Panc1 (cell line): ENCODE measurements around the gene PRKCZ. TPM values are rescaled to one million over a fixed set of nuclear protein-coding genes. Genes with fewer than 3 reads are reported as not detected.

Source experiments
- ATAC-seq: fragments of 200-7000 bp; cut with Tn5 transposase; 2 replicates; pipeline ENCODE4 v1.9.1; 2020; ENCODE audit warnings: mild to moderate bottlenecking, moderate library complexity
- BruUV-seq: library from RNA; stranded (reverse); fragments of 400-500 nt; replicated peaks from 2 replicates; lab custom pipeline; 2021; lab: Mats Ljungman, UMichigan
- CTCF ChIA-PET: fragments of 300-600 bp; sonication (Branson Sonifier 250); formaldehyde crosslinking; loops from one replicate; lab custom pipeline; 2022; ENCODE audit warnings: antibody characterized with exemption; lab: Charles Lee
- POLR2A ChIA-PET: fragments of 300-600 bp; sonication (Branson Sonifier 250); formaldehyde crosslinking; loops from one replicate; lab custom pipeline; 2022; ENCODE audit warnings: antibody characterized with exemption; lab: Charles Lee
- DNase-seq: peaks from one replicate; pipeline ENCODE4 v3.0.0-alpha.2; 2010; ENCODE audit warnings: low read depth, low spot score
- H3K27ac ChIP-seq: 2 replicates; pipeline ENCODE4 v1.5.1; 2011; ENCODE audit warnings: mild to moderate bottlenecking, low read length, inconsistent platforms
- H3K27me3 ChIP-seq: fragments of 200-500 bp; sonication (Bioruptor generic); 2 replicates; pipeline ENCODE4 v1.6.0; 2014; ENCODE audit warnings: low read length, inconsistent platforms; ENCODE audit not compliant: control insufficient read depth, insufficient read depth
- H3K36me3 ChIP-seq: fragments of 200-500 bp; sonication (Bioruptor generic); 2 replicates; pipeline ENCODE4 v1.5.1; 2014; ENCODE audit warnings: inconsistent platforms, mild to moderate bottlenecking, low read length, moderate library complexity; ENCODE audit not compliant: control insufficient read depth, insufficient read depth
- H3K4me1 ChIP-seq: 2 replicates; pipeline ENCODE4 v1.5.1; 2011; ENCODE audit warnings: inconsistent platforms, mild to moderate bottlenecking, low read length, moderate library complexity; ENCODE audit not compliant: control insufficient read depth, insufficient read depth
- H3K4me3 ChIP-seq, 2 experiments: 2 replicates each; pipeline ENCODE4 v1.5.1; 2011 to 2012; ENCODE audit warnings: low read depth in 2 of 2, low read length in 2 of 2, mild to moderate bottlenecking in 2 of 2, inconsistent platforms in 1 of 2, moderate library complexity in 1 of 2
- H3K9me3 ChIP-seq: fragments of 200-500 bp; sonication (Bioruptor generic); 2 replicates; pipeline ENCODE4 v1.5.1; 2014; ENCODE audit warnings: low read depth, mild to moderate bottlenecking, inconsistent platforms, low read length, moderate library complexity; ENCODE audit not compliant: control insufficient read depth, insufficient read depth
- CTCF ChIP-seq: fragments of 450-650 bp; IDR thresholded peaks from 2 replicates; pipeline ENCODE4 v1.5.1; 2017; ENCODE audit warnings: mild to moderate bottlenecking
- POLR2AphosphoS5 ChIP-seq: IDR thresholded peaks from 2 replicates; pipeline ENCODE4 v1.6.1; 2012; ENCODE audit warnings: mild to moderate bottlenecking, low read depth, low read length, moderate library complexity
- SIN3A ChIP-seq: IDR thresholded peaks from 2 replicates; pipeline ENCODE4 v1.6.1; 2012; ENCODE audit warnings: low read depth, mild to moderate bottlenecking, low read length, moderate library complexity, borderline replicate concordance; ENCODE audit not compliant: insufficient read depth
- TCF7L2 ChIP-seq: IDR thresholded peaks from 2 replicates; pipeline ENCODE4 v1.6.1; 2011; ENCODE audit warnings: mild to moderate bottlenecking, low read depth, low read length, inconsistent platforms
- in situ Hi-C: cut with HindIII; loops from 2 replicates; pipeline ENCODE4 v1.10.0; 2016; ENCODE audit warnings: low sequenced_read_pairs, low pct_unique_long_range_greater_than_20kb
- intact Hi-C: fragments of 100-400 bp; cut with micrococcal nuclease; formaldehyde crosslinking; loops from one replicate; pipeline ENCODE4 v1.10.0; 2022; ENCODE audit not compliant: unreplicated experiment
- total RNA-seq: library from RNA; stranded (reverse); gene quantifications from one replicate; pipeline ENCODE4 v1.2.1, GENCODE V29; 2021; ENCODE audit not compliant: unreplicated experiment
- TF ChIP-seq, protein P1 (sequence below), 2 experiments: IDR thresholded peaks; 2 replicates each; pipeline ENCODE4 v1.6.1; 2011 to 2012; ENCODE audit warnings: low read depth in 2 of 2, control low read depth in 1 of 2, low read length in 1 of 2, mild to moderate bottlenecking in 1 of 2, moderate library complexity in 1 of 2; ENCODE audit not compliant: insufficient read depth in 1 of 2

Gene PRKCZ
- total RNA-seq, 1 experiment from 2014 or later = 26.7 TPM

- ChIA-PET CTCF (no interaction called here), POLR2A (no interaction called here)
- DNase-seq (no peak), ATAC-seq (no peak)
- in situ Hi-C loops = no loop called here
- no peaks in the 10 kb centered on the region for H3K36me3 ChIP-seq
- BruUV-seq = no TSS peak
- H3K9me3 ChIP-seq = no peaks in the 10 kb centered on the region
- no peaks in the 10 kb centered on the region for H3K4me1 ChIP-seq
- no peak overlapping the region for H3K4me3 ChIP-seq
- no peak overlapping the region for H3K27ac ChIP-seq
- TF ChIP-seq SIN3A = no peak
- TF ChIP-seq POLR2AphosphoS5 = no peak
- no peak for TF ChIP-seq TCF7L2
- no peak for TF ChIP-seq CTCF
- TF ChIP-seq, protein P1, sequence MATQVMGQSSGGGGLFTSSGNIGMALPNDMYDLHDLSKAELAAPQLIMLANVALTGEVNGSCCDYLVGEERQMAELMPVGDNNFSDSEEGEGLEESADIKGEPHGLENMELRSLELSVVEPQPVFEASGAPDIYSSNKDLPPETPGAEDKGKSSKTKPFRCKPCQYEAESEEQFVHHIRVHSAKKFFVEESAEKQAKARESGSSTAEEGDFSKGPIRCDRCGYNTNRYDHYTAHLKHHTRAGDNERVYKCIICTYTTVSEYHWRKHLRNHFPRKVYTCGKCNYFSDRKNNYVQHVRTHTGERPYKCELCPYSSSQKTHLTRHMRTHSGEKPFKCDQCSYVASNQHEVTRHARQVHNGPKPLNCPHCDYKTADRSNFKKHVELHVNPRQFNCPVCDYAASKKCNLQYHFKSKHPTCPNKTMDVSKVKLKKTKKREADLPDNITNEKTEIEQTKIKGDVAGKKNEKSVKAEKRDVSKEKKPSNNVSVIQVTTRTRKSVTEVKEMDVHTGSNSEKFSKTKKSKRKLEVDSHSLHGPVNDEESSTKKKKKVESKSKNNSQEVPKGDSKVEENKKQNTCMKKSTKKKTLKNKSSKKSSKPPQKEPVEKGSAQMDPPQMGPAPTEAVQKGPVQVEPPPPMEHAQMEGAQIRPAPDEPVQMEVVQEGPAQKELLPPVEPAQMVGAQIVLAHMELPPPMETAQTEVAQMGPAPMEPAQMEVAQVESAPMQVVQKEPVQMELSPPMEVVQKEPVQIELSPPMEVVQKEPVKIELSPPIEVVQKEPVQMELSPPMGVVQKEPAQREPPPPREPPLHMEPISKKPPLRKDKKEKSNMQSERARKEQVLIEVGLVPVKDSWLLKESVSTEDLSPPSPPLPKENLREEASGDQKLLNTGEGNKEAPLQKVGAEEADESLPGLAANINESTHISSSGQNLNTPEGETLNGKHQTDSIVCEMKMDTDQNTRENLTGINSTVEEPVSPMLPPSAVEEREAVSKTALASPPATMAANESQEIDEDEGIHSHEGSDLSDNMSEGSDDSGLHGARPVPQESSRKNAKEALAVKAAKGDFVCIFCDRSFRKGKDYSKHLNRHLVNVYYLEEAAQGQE (IDR thresholded peaks at IDR 0.05; ENCODE audit: insufficient read depth in 1 of 2, low read depth in 2 of 2, low read length in 1 of 2) = no peak
- intact Hi-C loops = no loop called here
- no peaks in the 10 kb centered on the region for H3K27me3 ChIP-seq
These were observed 103.8 kb downstream of the PRKCZ start for GRCh38 chr1:2154022-2154421.

- Histone ChIP-seq H3K27me3 (no peaks in the 10 kb centered on the region), H3K4me1 (no peaks in the 10 kb centered on the region), H3K4me3 (no peak overlapping the region), H3K9me3 (no peaks in the 10 kb centered on the region), H3K36me3 (no peaks in the 10 kb centered on the region), H3K27ac (no peak overlapping the region)
- intact Hi-C loops = no loop called here
- TF ChIP-seq SIN3A (no peak), TCF7L2 (no peak), CTCF (no peak), POLR2AphosphoS5 (no peak)
- TF ChIP-seq, protein P1 (IDR thresholded peaks at IDR 0.05; ENCODE audit: insufficient read depth in 1 of 2, low read depth in 2 of 2, low read length in 1 of 2) = no peak
- POLR2A ChIA-PET = no interaction called here
- BruUV-seq = no TSS peak
- in situ Hi-C loops = no loop called here
- ATAC-seq (no peak), DNase-seq (no peak)
- CTCF ChIA-PET = no interaction called here
These were observed 105.0 kb downstream of the PRKCZ start for GRCh38 chr1:2155147-2155598.
